GM18526 (cell line): ENCODE data around the gene RFX8.

Experiments used
- POLR2A ChIP-seq: IDR thresholded peaks from 3 replicates; pipeline ENCODE4 v1.6.1; 2011; ENCODE audit not compliant: insufficient read length; ENCODE audit errors: extremely low read depth

RFX8 gene

GRCh38 chr2:101405351-101405899 is 69.5 kb downstream of the RFX8 start:
- TF ChIP-seq POLR2A: no peak

- TF ChIP-seq POLR2A: no peak
These were observed 71.2 kb downstream of the RFX8 start for GRCh38 chr2:101403745-101404144.

GRCh38 chr2:101402630-101403029 is 72.3 kb downstream of the RFX8 start:
- no peak for TF ChIP-seq POLR2A

GRCh38 chr2:101401906-101402305 is 73.0 kb downstream of the RFX8 start:
- TF ChIP-seq POLR2A: no peak

- no peak for TF ChIP-seq POLR2A
These were observed 73.6 kb downstream of the RFX8 start for GRCh38 chr2:101401326-101401665.

GRCh38 chr2:101400506-101401325 is 74.2 kb downstream of the RFX8 start:
- no peak for TF ChIP-seq POLR2A

- no peak for TF ChIP-seq POLR2A
These were observed 74.9 kb downstream of the RFX8 start for GRCh38 chr2:101400048-101400447.

- TF ChIP-seq POLR2A: no peak
These were observed 75.7 kb downstream of the RFX8 start for GRCh38 chr2:101399021-101399799.

GRCh38 chr2:101398116-101398821 is 76.6 kb downstream of the RFX8 start:
- no peak for TF ChIP-seq POLR2A

GRCh38 chr2:101396316-101396717 is 78.6 kb downstream of the RFX8 start:
- no peak for TF ChIP-seq POLR2A

GRCh38 chr2:101395545-101396315 is 79.2 kb downstream of the RFX8 start:
- TF ChIP-seq POLR2A: no peak

- TF ChIP-seq POLR2A: no peak
These were observed 86.7 kb downstream of the RFX8 start for GRCh38 chr2:101388232-101388631.

- no peak for TF ChIP-seq POLR2A
These were observed 87.6 kb downstream of the RFX8 start, which contains the start of gene CREG2 for GRCh38 chr2:101387151-101387834. Gene CREG2 (minus strand): TSS chr2:101387503. CDS start chr2:101387457, 46 bp downstream.

- TF ChIP-seq POLR2A: no peak
These were observed 88.2 kb downstream of the RFX8 start for GRCh38 chr2:101386599-101387150.
